ENCODE data around the gene IKBIP. TPM values are rescaled to one million over a fixed set of nuclear protein-coding genes. Genes with fewer than 3 reads are reported as not detected.

Gene IKBIP
- total RNA-seq, 1 experiment from 2014 or later = 10.9 TPM

DNA sequence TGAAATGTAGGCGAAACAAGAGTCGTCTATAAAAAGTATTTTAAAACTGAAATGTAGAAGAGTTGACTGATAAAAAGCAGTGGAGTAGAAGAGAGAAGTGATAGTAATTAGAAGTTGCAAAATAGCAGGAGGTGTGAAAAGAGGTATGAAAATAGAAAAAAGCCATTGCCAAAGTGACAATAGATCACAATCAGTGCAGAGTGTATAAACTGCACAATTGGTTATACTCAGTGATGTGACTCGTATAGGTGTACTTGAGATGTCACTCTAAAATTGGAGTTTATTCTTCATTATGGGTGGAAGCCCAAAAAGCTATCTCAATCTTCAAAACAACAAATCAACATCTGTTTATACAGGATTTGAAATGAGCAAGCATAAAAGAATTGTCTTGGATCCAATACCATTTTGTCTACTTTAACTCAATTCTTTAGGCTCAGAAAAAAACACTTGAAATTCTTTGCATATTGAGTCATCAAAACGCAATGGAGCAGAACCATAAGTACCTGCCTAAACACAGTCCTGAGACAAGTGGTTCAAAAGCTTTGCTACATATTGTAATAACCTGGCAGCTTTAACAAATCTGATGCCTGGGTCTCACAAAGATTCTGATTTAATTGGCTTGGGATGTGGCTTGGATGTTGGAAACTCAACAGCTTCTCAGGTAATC, 8.8 kb downstream of the IKBIP start:
- POLR2A ChIA-PET = interaction anchor here (0.5 kb wide), 1 partner anchor 40 kb away, joined by 3 read pairs; no protein-coding TSS in a partner anchor
- intact Hi-C loops (cut with micrococcal nuclease; ENCODE audit: unreplicated experiment) = no loop called here
- no peak for DNase-seq

DNA sequence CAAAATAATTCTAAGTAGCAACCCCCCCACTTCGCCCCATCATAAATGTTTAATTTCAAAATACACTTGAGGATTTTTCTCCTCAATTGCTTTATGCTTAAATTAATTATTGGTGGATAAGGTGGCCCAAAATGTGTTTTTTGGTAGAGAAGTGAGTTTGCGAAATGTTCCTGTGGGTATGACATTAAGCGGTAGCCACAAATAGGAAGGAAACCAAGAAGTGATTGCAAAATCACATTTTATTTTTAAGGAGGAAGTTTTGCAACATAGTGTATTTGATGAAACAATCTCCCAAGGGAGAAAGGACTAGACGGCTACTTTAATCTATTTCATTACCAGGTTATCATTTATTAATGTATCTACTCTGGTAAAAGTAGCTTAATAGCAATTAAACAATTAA, 25.6 kb downstream of the IKBIP start:
- TF ChIP-seq, protein P1, sequence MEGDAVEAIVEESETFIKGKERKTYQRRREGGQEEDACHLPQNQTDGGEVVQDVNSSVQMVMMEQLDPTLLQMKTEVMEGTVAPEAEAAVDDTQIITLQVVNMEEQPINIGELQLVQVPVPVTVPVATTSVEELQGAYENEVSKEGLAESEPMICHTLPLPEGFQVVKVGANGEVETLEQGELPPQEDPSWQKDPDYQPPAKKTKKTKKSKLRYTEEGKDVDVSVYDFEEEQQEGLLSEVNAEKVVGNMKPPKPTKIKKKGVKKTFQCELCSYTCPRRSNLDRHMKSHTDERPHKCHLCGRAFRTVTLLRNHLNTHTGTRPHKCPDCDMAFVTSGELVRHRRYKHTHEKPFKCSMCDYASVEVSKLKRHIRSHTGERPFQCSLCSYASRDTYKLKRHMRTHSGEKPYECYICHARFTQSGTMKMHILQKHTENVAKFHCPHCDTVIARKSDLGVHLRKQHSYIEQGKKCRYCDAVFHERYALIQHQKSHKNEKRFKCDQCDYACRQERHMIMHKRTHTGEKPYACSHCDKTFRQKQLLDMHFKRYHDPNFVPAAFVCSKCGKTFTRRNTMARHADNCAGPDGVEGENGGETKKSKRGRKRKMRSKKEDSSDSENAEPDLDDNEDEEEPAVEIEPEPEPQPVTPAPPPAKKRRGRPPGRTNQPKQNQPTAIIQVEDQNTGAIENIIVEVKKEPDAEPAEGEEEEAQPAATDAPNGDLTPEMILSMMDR (IDR thresholded peaks at IDR 0.05; ENCODE audit: insufficient read depth in 1 of 2, low read depth in 1 of 2, low read length in 1 of 2, severe bottlenecking in 1 of 2, unreplicated experiment in 1 of 2) = no peak
- Histone ChIP-seq H3K36me3 (ENCODE audit: control insufficient read depth, insufficient read depth, low read length) (no peaks in the 10 kb centered on the region), H3K4me1 (no peaks in the 10 kb centered on the region), H3K27me3 (replicated peaks; ENCODE audit: control insufficient read depth, insufficient read depth, low read length) (no peaks in the 10 kb centered on the region), H3K9me3 (no peaks in the 10 kb centered on the region), H3K4me3 (ENCODE audit: low read depth, low read length) (no peak overlapping the region)
- no peaks in the 10 kb centered on the region for H3K27me3 Mint-ChIP-seq (ENCODE audit: insufficient read depth, unreplicated experiment)
- H3K27ac Mint-ChIP-seq (ENCODE audit: unreplicated experiment) = no peak overlapping the region
- intact Hi-C loops (cut with micrococcal nuclease; ENCODE audit: unreplicated experiment) = no loop called here
- DNase-seq = no peak
- no TSS peak for BruUV-seq (replicated peaks)
- H3K4me1 Mint-ChIP-seq (ENCODE audit: low read depth, unreplicated experiment) = no peaks in the 10 kb centered on the region
- no peak overlapping the region for H3K4me3 Mint-ChIP-seq (ENCODE audit: unreplicated experiment)
- H3K9me3 Mint-ChIP-seq (ENCODE audit: unreplicated experiment) = no peaks in the 10 kb centered on the region
- POLR2A ChIA-PET = no interaction called here
- CTCF ChIA-PET = no interaction called here
- H3K36me3 Mint-ChIP-seq (ENCODE audit: insufficient read depth, unreplicated experiment) = no peaks in the 10 kb centered on the region

More for the DNA sequence above, 8.8 kb downstream of the IKBIP start:
- Histone ChIP-seq H3K4me3 (ENCODE audit: low read depth, low read length) (no peak overlapping the region), H3K9me3 (no peaks in the 10 kb centered on the region), H3K27me3 (replicated peaks; ENCODE audit: control insufficient read depth, insufficient read depth, low read length) (no peaks in the 10 kb centered on the region), H3K36me3 (ENCODE audit: control insufficient read depth, insufficient read depth, low read length) (no peaks in the 10 kb centered on the region), H3K4me1 (0 out of 2 replicates have a peak, but pooled peaks cover 7% of the 10 kb centered on the region)
- Mint-ChIP-seq H3K36me3 (ENCODE audit: insufficient read depth, unreplicated experiment) (no peaks in the 10 kb centered on the region), H3K4me1 (ENCODE audit: low read depth, unreplicated experiment) (peaks cover 7% of the 10 kb centered on the region), H3K9me3 (ENCODE audit: unreplicated experiment) (no peaks in the 10 kb centered on the region), H3K4me3 (ENCODE audit: unreplicated experiment) (no peak overlapping the region), H3K27me3 (ENCODE audit: insufficient read depth, unreplicated experiment) (no peaks in the 10 kb centered on the region), H3K27ac (ENCODE audit: unreplicated experiment) (no peak overlapping the region)
- BruUV-seq (replicated peaks) = no TSS peak
- CTCF ChIA-PET = no interaction called here
- TF ChIP-seq, protein P1 (IDR thresholded peaks at IDR 0.05; ENCODE audit: insufficient read depth in 1 of 2, low read depth in 1 of 2, low read length in 1 of 2, severe bottlenecking in 1 of 2, unreplicated experiment in 1 of 2) = no peak

DNA sequence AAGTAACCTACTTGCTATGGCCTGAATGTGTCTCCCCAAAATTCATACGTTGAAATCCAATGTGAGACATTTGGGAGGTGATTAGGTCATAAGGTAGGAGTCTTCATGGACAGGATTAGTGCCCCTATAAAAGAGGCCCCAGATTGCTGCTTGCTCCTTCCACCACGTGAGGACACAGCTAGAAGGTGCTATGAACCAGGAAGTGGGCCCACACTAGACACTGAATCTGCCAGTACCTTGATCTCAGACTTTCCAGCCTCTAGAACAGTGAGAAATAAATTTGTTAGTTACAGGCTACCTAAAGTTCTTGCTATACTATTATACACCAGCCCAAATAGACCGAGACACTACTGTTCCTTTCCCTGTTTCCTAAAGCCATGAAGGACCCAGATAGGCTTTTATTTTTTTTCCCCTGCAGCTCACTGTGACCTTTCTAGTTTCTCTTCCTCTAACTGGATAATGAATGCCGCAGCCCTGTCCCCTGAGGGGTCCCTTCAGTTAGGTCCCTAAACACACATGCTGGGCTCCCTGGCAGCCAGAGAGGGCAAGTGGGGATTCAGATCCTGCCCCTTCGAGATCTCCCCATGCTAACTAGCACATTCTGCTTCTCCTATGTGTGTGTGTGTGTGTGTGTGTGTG, 31.8 kb downstream of the IKBIP start:
- Histone ChIP-seq H3K36me3 (ENCODE audit: control insufficient read depth, insufficient read depth, low read length) (no peaks in the 10 kb centered on the region), H3K4me1 (no peaks in the 10 kb centered on the region), H3K27me3 (replicated peaks; ENCODE audit: control insufficient read depth, insufficient read depth, low read length) (no peaks in the 10 kb centered on the region), H3K4me3 (ENCODE audit: low read depth, low read length) (no peak overlapping the region), H3K9me3 (no peaks in the 10 kb centered on the region)
- no peak overlapping the region for H3K4me3 Mint-ChIP-seq (ENCODE audit: unreplicated experiment)
- H3K4me1 Mint-ChIP-seq (ENCODE audit: low read depth, unreplicated experiment) = peaks cover 6% of the 10 kb centered on the region
- no peaks in the 10 kb centered on the region for H3K36me3 Mint-ChIP-seq (ENCODE audit: insufficient read depth, unreplicated experiment)
- intact Hi-C loops (cut with micrococcal nuclease; ENCODE audit: unreplicated experiment) = no loop called here
- H3K27ac Mint-ChIP-seq (ENCODE audit: unreplicated experiment) = no peak overlapping the region
- ChIA-PET POLR2A (no interaction called here), CTCF (no interaction called here)
- no peaks in the 10 kb centered on the region for H3K27me3 Mint-ChIP-seq (ENCODE audit: insufficient read depth, unreplicated experiment)
- DNase-seq = no peak
- TF ChIP-seq, protein P1 (IDR thresholded peaks at IDR 0.05; ENCODE audit: insufficient read depth in 1 of 2, low read depth in 1 of 2, low read length in 1 of 2, severe bottlenecking in 1 of 2, unreplicated experiment in 1 of 2) = no peak
- BruUV-seq (replicated peaks) = no TSS peak
- no peaks in the 10 kb centered on the region for H3K9me3 Mint-ChIP-seq (ENCODE audit: unreplicated experiment)
